ENCODE data around the gene FCRL5. TPM values are rescaled to one million over a fixed set of nuclear protein-coding genes. Genes with fewer than 3 reads are reported as not detected.

FCRL5 gene
- total RNA-seq, 2 experiments from 2014 or later, result 0.05 TPM; not detected in 1

DNA sequence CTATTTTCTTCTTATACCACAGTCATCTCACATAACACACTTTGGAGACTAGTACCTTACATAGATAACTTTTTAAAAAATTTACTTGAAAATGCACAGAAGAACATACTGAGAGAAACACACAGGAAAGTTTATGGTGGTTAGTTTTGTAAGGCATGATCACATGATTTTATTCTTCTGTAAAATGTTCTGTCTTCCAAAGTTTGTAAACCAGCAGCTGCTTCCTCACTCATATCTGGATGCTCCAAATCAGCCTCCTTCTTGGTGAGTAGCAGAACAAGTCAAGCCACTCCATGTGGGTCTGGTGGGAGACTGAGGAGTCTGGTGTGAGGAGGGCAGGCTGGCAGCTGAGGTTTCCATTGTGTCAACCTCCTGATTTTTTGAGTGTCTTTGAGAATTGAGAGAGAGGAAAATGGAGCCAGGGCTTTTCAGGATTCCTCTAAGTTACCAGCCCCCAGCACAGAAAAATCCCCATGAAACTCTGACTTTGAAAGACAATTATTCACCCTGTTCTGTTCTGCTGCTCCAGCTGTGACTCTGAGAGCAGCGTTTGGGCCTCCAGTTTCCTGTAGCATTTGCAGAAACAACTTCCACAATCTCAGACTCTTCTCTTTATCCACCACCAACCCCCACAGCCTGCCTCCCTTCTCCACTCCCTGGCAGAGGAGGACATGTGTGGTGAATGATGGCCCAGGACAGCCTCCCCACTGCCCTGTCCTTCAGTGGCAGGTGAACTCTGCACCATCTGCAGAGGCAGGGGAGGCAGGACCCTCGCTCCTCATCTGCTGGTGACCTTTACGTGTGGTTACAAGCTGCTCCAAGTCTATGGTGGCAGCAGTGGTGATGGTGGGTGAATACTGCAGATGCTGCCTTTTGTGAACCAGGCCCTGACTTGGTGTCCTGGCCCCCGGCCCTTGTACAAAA is 82.3 kb downstream of the FCRL5 start:
- ATAC-seq, result no peak
- no peaks in the 10 kb centered on the region for H3K9me3 Mint-ChIP-seq

DNA sequence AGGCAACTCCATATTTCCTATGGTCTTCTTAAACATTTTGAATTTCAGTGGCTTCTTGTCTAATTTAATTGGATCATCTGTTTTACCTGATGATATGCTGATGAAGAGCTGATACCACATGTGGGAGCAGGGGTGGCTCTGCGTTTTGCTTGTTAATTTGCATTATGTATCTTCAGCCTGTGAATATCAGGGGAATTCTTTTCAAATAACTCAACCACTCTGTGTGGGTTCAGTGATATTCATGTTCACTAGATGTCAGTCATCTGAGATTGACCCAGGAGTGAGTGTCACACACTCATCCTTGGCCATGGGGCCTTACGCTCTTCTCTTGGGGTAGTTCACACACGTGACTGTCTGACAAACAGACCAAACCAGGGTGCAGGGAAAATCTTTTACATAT is 83.0 kb downstream of the FCRL5 start:
- Mint-ChIP-seq H3K4me3 (no peak overlapping the region), H3K27ac (no peak overlapping the region), H3K27me3 (peaks cover 3% of the 10 kb centered on the region), H3K4me1 (ENCODE audit: low read depth) (no peaks in the 10 kb centered on the region), H3K36me3 (ENCODE audit: low read depth) (no peaks in the 10 kb centered on the region), H3K9me3 (no peaks in the 10 kb centered on the region)
- intact Hi-C loops (cut with micrococcal nuclease), result no loop called here
- ChIA-PET POLR2A (no interaction called here), CTCF (no interaction called here)
- ATAC-seq (no peak), DNase-seq (no peak)
- TF ChIP-seq CTCF (IDR thresholded peaks at IDR 0.05), result no peak

More for the DNA sequence above, 82.3 kb downstream of the FCRL5 start:
- DNase-seq, result no peak
- H3K27me3 Mint-ChIP-seq, result peaks cover 4% of the 10 kb centered on the region
- no peaks in the 10 kb centered on the region for H3K36me3 Mint-ChIP-seq (ENCODE audit: low read depth)
- H3K27ac Mint-ChIP-seq, result no peak overlapping the region
- ChIA-PET POLR2A (no interaction called here), CTCF (no interaction called here)
- H3K4me3 Mint-ChIP-seq, result no peak overlapping the region
- H3K4me1 Mint-ChIP-seq (ENCODE audit: low read depth), result no peaks in the 10 kb centered on the region
- no peak for TF ChIP-seq CTCF (IDR thresholded peaks at IDR 0.05)
- intact Hi-C loops (cut with micrococcal nuclease), result no loop called here

DNA sequence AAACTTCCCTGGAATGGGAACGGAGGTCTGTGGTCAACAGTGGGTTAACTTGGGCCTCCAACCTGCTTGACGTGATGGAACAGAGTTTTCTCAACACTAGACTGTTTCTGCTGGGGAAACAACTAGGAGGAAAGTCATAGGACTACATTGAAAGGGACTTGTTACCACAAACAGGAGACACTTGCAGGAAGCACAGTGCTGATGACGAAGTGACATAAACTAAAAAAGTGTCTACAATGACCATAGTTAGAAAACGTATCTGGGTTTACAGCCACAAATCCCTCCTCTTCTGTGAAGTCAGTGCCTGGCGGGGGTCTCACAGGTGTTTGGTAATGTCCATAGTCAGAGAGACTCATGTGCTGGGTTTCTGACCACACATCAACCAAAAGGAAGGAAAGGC is 86.3 kb downstream of the FCRL5 start:
- Mint-ChIP-seq H3K9me3 (no peaks in the 10 kb centered on the region), H3K27ac (no peak overlapping the region), H3K4me1 (ENCODE audit: low read depth) (no peaks in the 10 kb centered on the region), H3K4me3 (no peak overlapping the region), H3K27me3 (peaks cover 1% of the 10 kb centered on the region), H3K36me3 (ENCODE audit: low read depth) (no peaks in the 10 kb centered on the region)
- POLR2A ChIA-PET, result no interaction called here
- intact Hi-C loops (cut with micrococcal nuclease), result no loop called here
- ATAC-seq, result no peak
- no peak for TF ChIP-seq CTCF (IDR thresholded peaks at IDR 0.05)
- DNase-seq, result no peak
- CTCF ChIA-PET, result no interaction called here

Other genes starting within 250 kb of the FCRL5 start
- gene FCRL4, start 45.6 kb upstream of the FCRL5 start, total RNA-seq, result not detected
- 1 to 10 TPM; 5.7 to 6.4 TPM for gene FCRL3, start 148.3 kb upstream of the FCRL5 start, total RNA-seq
- gene FCRL2, start 224.6 kb upstream of the FCRL5 start, total RNA-seq, result not detected